NOMO-1 (cell line): ENCODE measurements around the gene PRSS2.
A peak's percentile ranks its signal among the peaks of the same experiment; 100 is the strongest.

Source experiments
- DNase-seq, 2 experiments: peaks; one replicate each; lab custom pipeline; 2025; ENCODE audit not compliant: unreplicated experiment in 2 of 2; lab: John Stamatoyannopoulos, UW

Gene PRSS2

DNA sequence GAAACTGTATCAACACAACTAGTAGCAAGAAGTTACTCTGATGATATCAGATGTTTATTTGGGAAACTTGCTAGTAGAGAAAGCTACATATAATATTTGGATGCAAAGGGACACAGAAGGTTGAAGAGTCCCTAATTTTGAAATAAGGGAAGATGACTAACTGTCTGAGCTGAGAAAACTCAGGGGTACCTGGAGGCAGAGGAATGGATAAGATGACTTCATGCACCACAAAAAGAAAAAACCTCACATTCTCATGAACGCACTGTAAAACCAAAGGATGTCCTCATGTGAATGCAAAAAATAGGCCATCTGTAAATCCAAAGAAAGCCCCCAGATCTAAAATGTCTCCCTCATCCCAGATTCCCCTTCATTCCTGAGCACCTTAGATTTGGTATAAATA is 29.3 kb downstream of the PRSS2 start:
- DNase-seq = no peak

DNA sequence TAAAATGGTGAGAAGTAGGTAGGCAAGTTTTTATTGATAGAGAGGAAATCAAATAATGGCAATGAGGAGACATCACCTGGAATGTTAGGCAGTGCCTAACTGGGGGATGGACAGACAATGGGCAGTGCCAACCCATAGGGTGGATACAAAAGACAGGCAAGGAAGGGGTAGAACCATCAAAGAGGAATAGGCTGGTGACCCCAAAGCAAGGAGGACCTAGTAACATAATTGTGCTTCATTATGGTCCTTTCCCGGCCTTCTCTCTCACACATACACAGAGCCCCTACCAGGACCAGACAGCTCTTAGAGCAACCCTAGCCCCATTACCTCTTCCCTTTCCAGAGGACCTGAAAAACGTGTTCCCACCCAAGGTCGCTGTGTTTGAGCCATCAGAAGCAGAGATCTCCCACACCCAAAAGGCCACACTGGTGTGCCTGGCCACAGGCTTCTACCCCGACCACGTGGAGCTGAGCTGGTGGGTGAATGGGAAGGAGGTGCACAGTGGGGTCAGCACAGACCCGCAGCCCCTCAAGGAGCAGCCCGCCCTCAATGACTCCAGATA is 30.0 kb downstream of the PRSS2 start:
- no peak for DNase-seq

DNA sequence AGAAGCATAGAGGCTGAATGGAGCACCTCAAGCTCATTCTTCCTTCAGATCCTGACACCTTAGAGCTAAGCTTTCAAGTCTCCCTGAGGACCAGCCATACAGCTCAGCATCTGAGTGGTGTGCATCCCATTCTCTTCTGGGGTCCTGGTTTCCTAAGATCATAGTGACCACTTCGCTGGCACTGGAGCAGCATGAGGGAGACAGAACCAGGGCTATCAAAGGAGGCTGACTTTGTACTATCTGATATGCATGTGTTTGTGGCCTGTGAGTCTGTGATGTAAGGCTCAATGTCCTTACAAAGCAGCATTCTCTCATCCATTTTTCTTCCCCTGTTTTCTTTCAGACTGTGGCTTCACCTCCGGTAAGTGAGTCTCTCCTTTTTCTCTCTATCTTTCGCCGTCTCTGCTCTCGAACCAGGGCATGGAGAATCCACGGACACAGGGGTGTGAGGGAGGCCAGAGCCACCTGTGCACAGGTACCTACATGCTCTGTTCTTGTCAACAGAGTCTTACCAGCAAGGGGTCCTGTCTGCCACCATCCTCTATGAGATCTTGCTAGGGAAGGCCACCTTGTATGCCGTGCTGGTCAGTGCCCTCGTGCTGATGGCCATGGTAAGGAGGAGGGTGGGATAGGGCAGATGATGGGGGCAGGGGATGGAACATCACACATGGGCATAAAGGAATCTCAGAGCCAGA is 31.0 kb downstream of the PRSS2 start:
- DNase-seq = no peak

DNA sequence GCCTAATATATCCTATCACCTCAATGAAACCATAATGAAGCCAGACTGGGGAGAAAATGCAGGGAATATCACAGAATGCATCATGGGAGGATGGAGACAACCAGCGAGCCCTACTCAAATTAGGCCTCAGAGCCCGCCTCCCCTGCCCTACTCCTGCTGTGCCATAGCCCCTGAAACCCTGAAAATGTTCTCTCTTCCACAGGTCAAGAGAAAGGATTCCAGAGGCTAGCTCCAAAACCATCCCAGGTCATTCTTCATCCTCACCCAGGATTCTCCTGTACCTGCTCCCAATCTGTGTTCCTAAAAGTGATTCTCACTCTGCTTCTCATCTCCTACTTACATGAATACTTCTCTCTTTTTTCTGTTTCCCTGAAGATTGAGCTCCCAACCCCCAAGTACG is 31.5 kb downstream of the PRSS2 start:
- DNase-seq = no peak

DNA sequence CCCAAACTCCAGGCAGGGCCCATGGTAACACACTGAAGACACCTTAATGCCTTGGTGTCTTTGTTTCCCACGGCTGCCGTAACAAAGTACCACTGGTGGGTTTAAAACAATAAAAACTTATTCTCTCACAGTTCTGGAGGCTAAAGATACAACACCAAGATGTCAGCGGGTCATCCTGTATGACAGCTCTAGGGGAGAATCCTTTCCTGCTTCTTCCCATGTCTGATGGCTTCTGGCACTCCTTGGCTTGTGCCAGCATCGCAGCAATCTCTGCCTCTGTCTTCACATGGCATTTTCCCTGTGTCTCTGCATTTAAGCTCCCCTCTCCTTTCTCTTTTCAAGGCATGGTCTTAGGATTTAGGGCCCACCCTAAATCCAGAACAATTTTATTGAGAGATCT is 33.1 kb downstream of the PRSS2 start:
- no peak for DNase-seq

DNA sequence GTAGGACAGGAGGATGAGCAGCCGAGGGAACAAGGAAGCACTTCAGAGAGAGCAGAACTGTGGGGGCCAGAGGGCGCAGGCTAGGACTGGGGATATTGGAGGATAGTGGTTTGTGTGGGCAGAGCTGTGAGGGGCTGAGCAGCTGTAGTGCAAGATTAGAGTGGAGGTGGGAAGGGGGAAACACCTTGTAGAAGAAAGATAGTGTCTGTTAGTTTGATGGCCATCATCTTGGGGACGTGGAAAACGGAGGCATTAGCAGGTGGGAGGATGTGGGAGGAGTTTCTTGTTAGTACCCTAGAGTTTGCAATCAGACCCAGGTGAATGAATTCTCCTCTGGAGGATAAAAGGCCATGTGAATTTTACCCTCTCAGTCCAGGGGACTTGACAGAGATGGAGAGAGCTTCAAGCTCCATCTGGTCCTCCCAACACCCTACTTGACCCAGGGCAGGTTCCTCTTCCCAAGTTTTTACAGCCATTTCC is 34.0 kb downstream of the PRSS2 start:
- no peak for DNase-seq

DNA sequence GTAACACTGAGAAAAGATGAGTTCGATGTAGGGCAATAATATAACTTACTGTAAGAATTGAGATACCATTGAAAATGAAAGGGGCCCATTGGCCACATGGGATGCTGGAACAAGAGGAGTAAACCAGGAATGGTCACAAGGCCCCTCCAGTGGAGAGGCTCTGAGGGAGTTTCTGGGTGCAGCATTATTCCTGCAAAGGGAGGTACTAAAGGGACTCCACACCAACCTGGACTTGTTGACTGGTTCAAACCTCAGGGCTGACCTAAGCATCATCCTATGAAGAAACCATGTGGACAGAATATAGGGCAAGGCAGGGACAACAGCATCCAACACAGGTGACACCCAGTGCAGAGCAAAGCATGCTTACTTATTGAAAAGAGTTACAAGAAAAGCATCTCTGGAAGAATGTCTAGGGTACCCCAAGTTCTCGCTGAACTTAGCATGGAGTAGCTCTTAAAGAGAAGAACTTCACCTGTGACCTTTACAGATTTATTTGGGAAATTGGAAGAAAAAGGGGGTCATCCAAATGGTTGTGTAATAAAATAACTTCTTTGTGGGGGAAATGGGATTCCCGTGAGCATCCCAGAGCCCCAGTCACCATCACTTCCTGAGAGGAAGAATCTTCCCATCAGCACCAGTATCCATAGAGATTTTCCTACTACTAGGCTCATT is 34.7 kb downstream of the PRSS2 start:
- no peak for DNase-seq

DNA sequence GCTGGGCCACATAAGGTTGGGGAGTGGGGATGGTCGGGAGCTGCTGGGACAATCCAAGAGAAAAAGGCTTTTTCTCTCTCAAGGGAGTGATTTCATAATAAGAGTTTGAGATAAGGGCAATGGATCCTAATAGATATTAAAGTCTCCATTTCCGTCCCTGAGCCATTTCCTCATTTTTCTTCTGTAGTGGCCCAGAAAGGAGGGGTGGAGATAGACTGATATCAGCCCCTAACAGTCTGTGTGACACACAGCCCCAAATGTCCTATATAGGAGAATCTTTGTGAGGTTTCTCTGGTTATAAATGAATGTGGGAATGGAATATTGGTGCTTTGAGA is 35.2 kb downstream of the PRSS2 start:
- DNase-seq = no peak

DNA sequence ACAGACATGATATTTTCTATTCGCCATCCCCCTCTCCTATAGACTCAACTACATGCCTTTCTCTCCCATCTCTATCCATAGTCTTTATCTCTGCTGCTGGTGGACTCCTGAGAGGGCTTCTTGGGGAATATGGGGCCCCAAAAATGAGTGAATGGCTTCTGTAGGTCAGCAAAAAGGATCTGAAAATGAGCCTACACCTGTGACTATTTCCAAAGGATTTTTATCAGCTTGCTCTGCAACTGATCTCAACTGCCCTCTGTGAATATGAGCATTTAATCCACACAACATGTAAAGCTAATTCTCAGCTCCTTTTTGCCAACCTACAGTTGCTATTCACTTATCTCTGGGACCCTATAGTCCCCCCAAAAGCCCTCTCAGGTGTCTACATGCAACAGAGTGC is 36.2 kb downstream of the PRSS2 start:
- DNase-seq = no peak

DNA sequence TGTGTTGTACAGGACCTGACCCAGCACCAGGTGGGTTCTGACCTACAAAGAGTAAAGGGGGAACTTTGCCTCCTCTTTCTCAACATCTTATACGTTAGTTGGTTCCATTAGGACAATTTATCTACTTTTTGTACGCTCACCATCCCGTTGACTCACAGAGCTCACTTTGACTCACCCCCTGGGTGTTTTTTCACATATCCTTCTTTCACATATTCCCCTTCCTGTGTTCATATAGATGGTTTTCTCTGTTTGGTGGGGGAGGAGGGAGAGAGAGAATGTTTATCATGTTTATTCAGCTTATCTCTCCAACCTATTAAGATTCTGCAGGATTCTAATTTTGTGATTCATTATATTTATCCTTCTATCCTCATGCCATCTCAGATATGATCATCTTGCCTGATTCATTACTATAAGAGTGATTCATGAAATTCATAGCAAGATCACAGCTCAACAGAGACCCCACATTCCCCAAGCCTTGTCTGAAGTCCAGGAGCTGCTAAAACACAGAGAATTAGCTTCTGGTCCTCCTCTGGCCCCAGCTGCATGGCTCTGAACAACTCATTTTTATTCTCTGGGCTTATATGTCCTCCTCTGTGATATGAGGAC is 37.2 kb downstream of the PRSS2 start:
- no peak for DNase-seq

DNA sequence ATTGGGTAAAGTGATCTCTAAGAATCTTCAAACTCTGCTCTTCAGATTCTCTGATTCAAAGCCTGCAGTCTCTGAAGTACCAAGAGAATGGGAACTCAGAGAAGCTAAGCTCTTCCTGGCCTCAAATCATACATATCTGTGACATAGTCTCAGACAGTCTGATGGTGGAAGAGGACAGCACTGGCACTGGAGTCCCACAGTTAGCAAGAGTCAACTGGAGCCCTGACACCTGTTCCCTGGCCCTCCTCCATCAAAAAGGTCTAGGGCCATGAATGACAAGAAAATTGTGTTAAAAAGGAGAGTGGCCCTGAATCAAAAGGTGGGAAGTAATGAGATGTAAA is 37.7 kb downstream of the PRSS2 start:
- DNase-seq = no peak

DNA sequence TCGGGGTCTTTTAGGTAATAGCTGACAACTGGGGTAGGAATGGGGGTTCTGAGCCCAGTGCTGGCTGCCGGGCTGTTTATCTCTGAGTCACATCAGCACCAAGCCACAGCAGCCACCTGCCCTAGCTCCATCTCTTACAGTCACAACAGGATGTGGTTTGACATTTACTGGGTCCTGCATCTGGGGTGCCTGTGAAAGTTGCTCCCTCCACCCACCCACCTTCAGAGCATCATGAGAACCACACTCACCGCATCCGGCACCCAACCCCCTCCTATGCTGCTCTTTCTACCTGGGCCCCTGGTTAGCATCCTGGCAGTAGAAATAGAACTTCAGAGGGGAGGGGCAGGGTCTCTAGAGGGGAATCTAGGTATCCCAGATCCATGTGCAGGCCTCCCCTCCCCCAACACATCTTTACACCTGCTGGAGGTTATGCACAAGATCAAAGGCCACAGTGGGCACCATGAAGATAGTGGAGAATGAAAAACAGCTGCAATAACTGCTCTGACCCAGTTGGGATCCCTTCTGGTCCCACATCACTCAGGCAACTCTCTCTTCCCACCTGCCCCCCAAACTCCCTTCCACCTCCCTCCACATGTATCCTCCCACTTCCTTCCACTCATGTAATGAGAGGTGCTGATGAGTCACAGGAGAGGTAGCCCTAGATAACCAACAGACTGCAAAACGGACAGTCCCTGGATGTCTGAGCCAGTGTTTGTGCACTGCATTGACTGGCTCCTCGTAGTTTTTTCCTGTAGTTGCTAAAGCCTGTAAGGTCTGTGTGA is 38.2 kb downstream of the PRSS2 start:
- DNase-seq = no peak

DNA sequence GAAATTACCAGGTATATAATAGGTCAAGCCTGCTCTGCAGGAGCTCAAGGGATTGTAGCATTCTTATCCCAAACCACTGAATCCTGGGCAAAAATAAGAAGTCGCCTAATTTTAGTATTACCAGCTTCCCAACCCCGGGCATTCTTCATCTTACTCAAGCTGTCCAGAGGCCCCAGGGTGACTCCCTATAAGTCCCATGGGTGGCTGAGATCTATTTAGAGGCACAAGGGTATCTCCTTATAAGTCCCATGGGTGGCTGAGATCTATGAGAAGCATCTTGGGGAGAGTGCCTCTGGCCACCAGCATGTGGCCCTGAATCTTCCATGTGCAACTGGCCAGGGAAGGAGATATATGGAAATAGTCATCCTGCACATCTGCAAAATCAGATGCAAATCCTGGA is 38.9 kb downstream of the PRSS2 start:
- DNase-seq = no peak

DNA sequence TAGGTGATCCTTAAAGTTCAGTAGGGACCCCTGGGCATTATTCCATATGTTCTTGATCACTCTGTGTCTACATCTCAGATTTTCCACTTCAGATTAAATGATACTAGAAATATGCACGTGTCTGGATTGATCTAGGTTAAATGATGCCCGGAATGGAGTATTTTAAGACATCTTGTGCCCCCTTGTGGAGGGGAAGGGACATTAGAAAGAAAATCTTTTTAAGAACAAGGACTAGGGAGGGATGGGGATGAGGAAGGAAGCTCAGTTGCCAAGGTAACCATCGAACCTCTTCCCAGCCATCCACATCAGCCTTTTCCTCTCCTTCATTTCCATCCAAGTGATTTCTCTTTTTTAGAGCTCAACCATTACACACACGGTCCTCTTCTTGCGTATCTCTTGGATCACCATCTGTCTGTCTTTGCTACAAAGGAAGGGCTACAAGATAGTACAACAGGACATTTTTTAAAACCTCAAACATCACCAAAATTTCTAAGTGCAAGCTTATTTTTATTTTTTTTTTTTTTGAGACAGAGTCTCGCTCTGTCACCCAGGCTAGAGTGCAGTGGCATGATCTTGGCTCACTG is 40.5 kb downstream of the PRSS2 start:
- DNase-seq = peak in 1 of 2 experiments; percentile 15

DNA sequence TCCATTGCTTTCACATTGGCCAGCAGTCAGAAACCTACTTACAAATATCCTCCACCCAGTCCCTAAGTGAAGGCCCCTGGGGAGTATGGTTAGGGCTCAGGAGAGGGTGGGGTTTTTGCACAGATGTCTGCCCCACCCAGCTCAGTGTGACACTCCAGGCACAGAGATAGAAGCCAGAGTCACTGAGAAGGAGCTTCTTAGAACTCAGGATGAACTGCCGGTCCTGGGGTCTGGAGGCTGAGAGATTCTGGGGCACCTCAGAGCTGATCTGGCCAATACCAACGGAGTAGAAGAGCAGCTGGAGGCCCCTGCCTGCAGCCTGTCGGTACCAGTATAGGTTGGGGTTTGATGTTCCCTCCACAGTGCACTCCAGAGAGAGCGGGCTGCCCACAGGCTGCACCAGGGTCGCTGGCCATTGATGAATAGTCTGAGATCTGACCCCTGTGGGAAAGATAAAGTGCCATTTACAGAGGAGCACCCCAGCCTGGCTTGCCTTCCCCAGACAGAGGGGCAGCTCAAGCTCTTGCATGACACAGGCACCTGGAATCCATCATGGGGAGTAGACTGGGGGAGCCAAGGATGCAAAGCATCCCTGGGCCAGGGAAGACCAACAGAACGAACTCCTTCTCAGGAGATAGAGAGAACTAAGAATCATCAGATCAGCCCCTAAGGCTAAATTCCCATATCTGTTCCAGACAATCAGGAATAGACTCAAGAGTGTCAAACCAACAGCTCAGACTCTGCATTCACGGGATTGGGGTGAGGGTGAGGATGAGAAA is 41.9 kb downstream of the PRSS2 start:
- no peak for DNase-seq

DNA sequence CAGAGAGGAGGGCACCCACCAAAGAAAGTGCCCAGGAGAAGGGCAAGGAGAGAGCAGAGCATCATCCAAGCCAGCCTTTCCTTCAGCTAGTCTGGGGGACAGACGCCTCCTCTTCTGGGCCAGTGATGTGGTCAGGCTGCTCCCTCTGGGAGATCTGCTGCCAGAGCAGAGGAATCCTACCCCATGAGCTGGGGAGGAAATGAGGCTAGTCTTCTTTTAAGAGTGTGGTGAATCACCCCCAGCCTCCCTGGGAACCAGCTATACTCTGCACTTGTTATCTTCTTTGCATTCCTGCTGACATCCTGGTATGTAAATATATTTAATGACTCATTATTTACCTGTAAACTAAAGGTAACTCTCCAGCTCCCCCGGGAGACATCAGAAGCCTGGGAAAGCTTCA is 42.5 kb downstream of the PRSS2 start:
- no peak for DNase-seq

DNA sequence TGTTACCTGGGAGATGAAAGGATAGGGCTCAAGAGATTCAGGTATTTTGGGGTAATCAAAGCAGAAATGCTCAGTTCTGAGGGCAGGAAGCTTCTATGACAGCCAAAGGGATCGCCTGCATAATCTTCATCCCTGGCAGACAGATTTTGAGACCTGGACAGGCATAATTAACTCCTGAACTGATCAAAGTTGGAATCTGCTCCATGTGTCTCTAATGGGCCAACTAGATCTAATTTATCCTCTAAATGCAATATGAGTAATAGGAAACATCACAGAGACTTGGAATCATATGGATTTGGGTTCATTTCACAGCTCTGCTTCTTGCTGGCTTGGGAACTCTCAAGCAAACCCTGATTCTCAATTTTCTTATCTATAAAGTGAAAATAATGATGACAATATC is 42.9 kb downstream of the PRSS2 start:
- no peak for DNase-seq

DNA sequence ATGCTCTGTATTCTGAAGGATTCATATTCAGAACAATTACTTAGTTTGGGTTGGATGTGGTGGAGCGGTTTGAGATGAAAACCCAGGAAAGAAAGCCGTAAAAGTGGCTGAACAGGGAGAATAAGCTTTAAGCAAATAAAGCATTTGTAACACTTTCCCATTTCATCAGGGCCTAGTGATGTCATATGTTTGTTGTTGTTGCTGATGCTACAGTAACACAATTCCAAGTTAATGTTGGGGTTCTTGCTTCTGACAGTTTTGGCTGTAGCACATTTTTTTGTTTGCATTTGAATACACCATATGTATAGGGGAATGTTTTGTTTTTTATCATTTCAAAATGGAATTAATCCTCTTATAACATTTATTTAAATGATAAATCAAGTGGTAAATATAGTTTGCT is 43.7 kb downstream of the PRSS2 start:
- no peak for DNase-seq

DNA sequence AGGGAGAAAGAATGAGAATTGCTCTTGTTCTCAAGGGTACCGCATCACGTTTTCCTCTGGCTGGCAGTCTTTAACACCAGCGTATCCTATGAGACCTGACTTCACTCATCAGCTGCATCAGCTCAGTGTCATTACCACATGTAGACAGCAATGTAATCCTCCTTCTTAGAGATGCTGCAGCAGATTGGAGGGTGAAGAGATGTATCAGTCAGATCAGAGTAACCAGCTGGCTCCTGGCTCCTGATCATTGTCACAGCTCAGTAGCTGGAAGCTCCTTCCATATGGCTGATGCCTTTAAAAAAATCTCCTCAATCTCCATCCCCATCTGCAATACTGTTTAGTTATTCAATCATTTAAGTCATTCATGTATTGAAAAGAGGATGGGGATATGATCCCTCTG is 44.4 kb downstream of the PRSS2 start:
- no peak for DNase-seq

DNA sequence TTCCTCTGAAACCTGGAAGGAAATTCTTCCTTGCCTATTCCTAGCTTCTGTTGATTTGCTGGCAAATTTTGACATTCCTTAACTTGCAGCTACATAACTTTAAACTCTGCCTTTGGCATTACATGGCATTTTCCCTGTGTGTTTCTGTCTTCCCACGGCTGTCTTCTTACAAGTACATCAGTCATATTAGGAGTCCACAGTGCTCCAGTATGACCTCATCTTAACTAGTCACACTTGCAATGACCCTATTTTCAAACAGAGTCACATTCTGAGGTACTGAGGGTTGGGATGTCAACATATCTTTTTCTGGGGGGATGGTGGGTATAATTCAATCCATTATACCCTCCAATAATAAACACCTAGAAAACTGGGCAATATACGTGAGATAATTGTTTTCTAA is 46.7 kb downstream of the PRSS2 start:
- no peak for DNase-seq
